NCI-H82 treated with DMSO at 0.1 percent for 48 hours (cell line): Measurements from ENCODE around the gene DLX5.
"Not testable (repeated sequence)": the region's sequence is repeated elsewhere in the genome, so short reads cannot be mapped to it uniquely, and the experiment has no call there.

ENCODE experiments used
- DNase-seq: peaks from one replicate; lab custom pipeline; 2025; ENCODE audit not compliant: unreplicated experiment; lab: John Stamatoyannopoulos, UW

DLX5 gene

DNA sequence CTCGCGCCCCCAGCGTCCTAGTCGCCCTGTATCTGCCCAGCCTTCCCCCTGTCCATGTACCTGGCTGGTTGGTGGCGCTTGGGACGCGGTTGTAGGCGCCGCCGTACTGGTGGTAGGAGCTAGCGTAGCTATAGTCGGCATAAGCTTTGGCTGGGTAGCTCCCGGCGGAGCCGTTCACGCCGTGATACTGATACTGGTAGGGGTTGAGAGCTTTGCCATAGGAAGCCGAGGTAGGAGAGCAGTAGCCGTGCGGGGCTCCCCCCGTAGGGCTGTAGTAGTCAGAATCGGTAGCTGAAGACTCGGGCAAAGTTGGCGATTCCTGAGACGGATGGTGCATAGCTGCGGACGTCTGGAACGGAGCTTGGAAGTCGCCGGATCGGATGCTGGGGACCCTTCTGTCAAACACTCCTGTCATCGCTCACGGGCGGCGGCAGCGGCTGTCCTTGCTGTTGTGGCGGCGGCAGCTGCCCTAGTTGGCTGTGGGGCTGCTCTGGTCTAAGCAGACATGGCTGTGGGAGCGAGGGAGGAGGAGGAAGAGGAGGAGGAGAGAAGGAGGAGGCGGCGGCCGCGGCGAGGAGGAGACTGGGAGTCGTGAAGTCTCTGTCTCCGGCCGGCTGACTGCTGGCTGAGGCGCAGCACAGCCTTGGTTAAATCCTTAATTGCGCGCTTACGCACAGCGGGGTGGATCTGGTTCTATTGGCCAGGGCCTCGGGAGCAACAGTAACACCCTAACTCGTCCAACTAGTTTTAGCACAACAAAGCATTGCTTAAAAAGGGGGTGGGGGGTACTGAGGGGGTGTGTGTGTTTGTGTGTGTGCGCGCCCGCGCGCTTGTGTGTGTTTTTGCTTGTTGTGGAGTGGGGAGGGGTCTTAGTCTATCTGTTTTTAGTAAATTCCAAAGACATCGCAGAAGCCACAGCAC lies at the start of gene DLX5:
Gene DLX5 (minus strand): TSS at position 623 of the 921 bp plus-strand sequence. CDS start 208 bp downstream, at position 415.
- peak; percentile 43 for DNase-seq

DNA sequence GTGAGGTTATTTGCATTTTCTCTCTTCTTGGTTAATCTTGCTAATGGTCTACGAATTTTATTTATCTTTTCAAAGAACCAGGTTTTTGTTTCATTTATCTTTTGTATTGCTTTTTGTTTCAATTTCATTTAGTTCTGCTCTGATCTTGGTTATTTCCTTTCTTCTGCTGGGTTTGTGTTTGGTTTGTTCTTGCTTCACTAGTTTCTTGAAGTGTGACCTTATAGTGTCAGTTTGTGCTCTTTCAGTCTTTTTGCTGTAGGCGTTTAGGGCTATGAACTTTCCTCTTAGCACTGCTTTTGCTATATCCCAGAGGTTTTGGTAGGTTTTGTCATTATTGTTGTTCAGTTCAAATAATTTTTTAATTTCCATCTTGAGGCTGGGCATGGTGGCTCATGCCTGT lies 47.4 kb upstream of the DLX5 start:
- not testable (repeated sequence) for DNase-seq

DNA sequence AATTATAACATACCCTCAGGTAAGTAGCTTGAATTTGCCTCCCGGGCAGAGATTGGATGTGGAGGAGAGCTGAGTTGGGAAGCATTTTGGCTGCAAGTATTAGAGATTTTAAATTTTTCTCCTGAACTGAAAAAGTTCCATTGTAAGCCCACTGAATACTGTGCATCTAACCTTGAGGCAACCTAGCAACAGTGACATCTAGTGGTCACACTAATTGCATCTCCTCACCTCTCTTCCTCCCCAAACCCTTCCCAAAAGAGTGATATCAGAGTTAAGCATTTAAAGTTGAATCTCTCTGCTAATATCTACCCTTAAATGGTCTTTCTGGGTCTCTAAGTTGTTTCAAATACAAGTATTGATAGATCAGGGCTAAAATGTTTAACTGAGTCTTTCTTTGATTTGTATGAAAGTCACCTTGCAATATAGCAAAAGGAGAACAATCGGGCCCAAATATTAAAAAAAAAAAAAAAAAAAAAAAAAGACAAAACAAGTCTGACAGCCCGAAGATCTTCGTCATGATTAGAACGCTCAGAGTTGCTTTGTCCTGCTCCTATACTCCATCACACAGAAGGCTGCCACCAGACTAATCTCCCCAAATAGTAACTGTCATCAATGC lies 40.4 kb upstream of the DLX5 start:
- DNase-seq: peak; percentile 26

- DNase-seq: no peak
Observed at GRCh38 chr7:97064020-97064419, 39.4 kb upstream of the DLX5 start.

DNA sequence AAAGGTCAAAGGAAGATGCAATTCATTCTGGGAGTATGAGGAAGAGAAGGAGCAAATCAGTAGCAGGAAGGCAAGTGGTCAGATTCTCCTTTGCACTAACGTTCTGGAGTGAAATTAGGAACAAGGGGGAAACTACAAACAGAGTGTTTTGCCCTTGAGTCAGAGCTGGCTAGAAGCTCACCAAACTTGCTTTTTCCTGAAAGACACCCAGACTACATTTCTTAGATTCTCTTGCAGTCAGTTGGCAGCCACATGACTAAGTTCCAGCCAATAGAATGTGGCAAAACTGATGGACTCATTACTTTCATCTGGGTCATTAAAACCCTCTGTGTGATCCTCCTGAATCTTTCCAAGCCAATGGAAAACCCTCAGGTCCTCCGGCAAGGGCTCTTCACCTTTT lies 18.6 kb upstream of the DLX5 start:
- DNase-seq: no peak

GRCh38 chr7:97039374-97040065 lies 14.9 kb upstream of the DLX5 start:
- no peak for DNase-seq

DNA sequence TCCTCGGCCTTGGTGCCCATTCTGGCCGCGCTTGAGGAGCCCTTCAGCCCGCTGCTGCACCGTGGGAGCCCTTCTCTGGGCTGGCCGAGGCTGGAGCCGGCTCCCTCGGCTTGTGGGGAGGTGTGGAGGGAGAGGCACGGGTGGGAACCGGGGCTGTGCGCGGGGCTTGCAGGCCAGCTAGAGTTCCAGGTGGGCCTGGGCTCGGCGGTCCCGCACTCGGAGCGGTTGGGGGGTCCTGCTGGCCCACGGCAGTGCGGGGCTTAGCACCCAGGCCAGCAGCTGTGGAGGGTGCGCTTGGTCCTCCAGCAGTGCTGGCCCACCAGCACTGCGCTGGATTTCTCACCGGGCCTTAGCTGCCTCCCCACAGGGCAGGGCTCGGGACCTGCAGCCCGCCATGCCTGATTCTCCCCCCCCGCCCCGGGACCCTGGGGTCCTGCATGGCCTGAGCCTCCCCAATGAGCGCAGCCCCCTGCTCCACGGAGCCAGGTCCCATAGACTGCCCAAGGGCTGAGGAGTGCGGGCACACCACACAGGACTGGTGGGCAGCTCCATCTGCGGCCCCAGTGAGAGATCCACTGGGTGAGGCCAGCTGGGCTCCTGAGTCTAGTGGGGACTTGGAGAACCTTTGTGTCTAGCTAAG lies 9.7 kb upstream of the DLX5 start:
- DNase-seq: not testable (repeated sequence)

DNA sequence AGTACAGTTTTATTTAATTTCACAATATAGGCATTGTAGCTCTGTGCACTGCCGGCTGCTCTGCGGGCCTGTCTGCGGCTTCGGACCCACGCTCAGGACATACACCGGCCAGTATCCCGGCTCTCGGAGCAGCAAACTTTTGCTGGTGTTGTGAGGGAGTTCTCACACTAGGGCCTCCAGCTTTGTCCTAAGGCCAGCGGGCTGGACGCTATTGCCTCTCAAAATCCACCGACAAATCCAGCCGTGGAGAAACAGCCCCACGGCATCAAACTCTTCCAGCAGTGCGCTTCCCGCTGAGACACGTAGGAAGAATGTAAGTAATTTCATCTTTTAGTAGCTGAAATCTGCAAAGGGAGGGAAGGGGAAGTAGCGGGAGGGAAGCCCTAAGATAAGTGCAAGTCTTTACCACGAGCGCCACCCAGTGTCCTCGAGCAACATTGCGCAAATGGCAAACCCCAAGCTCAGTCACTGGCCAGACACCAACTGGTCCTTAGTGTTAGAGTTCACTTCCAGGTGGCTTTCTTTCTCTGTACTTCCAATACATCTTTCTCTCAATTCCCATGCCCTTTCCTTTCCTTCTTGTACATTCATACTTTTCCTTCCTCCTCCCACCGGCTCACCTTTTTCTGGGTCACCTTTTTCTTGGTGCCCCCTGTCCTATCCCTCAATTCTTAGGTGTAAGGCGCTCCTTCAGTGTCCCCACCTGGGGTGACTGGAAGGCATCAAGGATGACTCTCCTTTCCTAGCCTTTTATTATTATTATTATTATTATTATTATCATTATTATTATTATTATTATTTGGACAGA lies 3.0 kb upstream of the DLX5 start:
- DNase-seq: peak; percentile 28

DNA sequence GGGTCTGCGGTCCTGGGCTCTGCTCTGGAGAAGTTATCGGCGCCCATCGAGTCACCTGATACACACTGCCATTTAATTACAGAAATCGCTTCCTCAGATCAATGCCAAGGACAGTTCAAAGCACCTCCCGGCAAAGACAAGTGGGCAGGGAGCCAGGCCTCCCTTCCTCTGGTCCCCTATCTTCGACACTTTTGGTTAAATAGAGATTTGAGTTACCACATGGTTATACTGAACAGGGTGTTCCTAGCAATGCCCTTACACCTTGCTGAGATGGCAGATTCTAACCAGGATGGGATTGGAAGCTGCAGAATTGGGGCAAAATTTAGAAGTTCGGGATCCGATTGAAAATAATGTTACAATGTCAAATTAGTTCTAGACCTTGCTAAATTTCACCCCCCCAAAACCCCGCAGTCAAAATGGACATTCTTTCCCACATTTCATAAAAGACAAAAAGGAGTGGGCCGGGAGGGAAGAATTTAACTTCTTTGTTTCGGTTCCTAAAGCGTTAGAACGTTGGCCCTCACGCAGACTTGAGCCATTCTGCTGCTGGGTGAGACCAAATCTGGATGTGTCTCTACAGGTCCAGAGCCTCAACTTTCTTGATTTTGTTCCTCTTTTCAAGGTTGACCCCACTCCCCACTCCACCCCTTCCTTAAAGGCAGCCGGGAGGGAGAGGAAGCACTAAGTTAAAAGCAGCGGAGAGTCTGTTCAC lies 2.2 kb upstream of the DLX5 start:
- DNase-seq: no peak

GRCh38 chr7:97025983-97026714 lies 1.5 kb upstream of the DLX5 start:
- no peak for DNase-seq

DNA sequence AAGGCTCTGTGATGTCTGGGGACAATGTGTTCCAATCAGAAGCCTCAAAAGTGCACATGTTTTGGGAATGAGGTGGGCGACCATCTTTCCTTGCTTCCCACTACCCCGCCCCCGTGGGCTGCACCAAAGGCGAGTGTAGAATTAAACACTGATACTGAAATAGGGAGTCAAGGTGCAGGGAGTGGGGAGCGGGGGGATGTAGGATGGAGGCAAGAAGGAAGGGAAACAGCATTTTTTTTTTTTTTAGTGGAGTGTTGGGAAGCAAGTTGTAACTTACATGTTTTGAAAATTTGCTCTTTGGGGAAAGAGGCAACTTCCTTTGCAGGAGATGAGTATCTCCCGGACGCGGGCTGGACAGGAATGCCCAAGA lies 484 bp upstream of the DLX5 start:
- DNase-seq: no peak

DNA sequence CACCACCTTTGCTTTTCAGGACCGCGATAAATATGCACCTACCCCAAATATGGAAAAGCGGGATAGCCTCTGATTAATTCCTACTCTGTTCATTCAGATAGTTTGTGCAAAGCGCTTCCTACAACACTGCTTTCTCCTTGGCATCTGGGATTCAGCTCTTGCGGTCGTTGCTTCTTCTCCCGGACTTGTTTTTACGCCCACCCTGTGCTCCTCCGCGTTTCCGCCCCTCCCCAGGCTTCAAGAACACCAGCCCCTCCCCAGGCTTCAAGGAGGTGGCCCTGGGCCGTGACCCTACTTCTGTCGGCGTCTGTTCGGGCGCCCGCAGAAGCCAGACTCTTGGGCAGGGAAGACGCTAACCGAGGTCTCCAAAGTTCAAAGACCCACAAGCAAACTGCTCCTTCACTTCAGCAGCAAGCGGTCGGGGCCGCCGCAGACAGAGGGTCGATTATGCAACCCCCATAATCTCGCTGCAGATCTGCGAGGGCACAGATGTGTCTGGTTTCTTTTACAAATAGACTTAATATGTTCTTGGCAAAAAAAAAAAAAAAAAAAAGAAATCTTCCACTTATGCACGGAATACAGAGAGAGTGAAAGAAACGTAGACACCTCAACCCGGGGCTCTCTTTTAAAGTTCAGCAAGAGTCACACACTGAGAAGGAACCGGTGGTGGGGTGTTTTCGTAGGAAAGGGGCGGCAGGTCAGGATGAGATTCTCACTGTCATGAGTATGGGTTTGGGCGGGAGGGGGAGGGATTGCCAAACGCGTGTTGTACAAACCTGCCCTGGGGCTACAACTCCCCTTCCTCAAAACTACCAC lies 1.9 kb downstream of the DLX5 start:
- DNase-seq: no peak

DNA sequence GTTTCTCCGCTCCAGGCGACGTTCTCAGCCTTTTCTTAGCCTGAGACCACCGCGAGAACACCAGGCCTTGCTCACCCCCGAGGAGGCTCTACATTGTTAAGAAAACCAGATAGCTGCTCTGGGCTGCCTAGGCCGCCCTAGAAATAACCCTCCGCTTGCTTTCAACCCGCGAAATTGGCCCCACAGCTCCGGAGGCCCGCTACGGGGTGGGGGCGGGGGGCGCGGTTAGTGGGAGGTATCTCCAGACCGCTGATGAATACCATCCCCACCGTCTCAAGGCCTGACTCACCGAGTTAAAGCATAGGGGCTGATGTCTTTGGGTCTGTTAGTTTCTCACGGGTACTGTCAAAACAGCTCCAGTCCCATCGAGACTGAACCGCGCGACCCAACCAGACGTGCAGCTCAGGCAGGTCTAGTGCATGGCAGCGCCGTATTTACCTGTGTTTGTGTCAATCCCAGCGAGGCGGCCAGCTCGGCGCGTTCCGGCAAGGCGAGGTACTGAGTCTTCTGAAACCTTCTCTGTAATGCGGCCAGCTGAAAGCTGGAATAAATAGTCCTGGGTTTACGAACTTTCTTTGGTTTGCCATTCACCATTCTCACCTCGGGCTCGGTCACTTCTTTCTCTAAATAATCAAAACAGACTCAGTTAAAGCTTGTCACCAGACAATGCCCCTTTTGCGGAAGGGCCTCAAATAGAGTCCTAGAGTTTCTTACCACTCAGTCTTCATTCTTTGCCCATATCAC lies 2.7 kb downstream of the DLX5 start:
- DNase-seq: no peak

- no peak for DNase-seq
Observed at GRCh38 chr7:97020996-97021746, 3.5 kb downstream of the DLX5 start.

DNA sequence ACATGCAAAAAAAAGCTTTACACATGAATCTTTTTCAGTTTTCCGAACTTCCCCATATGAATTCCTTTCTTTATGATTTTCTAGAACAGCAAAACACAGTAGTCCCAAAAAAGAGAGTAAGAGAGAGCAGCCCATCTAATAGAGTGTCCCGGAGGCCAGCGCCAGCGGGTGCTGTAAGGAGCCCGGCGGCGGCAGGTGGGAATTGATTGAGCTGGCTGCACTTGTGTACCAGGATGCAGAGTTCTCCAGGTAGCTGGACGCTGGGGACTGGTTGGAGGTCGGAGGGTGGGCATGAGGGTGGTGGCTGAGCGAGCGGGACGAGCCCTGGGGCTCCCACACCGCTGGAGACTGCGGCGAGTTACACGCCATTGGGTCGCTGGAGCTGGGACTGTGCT lies 4.0 kb downstream of the DLX5 start:
- no peak for DNase-seq

DNA sequence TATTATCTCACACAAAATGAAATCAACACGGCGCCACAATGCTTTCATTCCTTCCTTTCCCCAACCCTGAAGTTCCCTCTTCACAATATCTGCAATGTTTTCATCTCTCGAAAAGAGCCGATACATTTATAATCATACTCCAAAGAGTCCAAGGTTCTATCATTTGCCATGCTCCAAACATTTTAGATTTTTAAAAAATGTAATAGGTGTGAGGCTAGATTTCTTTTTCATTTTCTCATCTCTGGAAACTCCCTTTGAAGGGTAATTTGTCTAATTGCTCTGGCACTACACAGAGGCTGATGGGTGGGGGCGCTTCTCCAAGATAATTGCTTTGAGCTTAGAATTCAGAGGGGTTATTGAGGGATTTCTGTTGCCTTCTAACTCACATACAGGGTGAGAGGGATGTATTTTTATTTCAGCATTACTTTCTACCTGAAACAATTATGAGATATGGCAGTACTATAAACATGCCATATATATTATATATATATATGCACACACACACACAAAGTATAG lies 4.9 kb downstream of the DLX5 start:
- DNase-seq: no peak
